Testis (tissue), 5 donors: ENCODE measurements around the gene KCNJ16. TPM values are rescaled to one million over a fixed set of nuclear protein-coding genes. Genes with fewer than 3 reads are reported as not detected.

Experiments
- DNase-seq: peaks from one replicate; pipeline ENCODE4 v3.0.0-alpha.2; 2019
- H3K27ac ChIP-seq, 2 donors: fragments of 200-600 bp; sonication (generic); one replicate each; pipeline ENCODE4 v1.5.1; 2019
- H3K27me3 ChIP-seq: fragments of 200-600 bp; sonication (generic); one replicate; pipeline ENCODE4 v1.5.1; 2019
- H3K36me3 ChIP-seq: fragments of 200-600 bp; sonication (generic); one replicate; pipeline ENCODE4 v1.5.1; 2017; ENCODE audit warnings: low read depth; ENCODE audit errors: missing control alignments
- H3K4me1 ChIP-seq: fragments of 200-600 bp; sonication (generic); one replicate; pipeline ENCODE4 v1.5.1; 2019
- H3K4me3 ChIP-seq, 2 donors: fragments of 200-600 bp; sonication (generic); one replicate each; pipeline ENCODE4 v1.5.1; 2017 to 2019
- H3K9me3 ChIP-seq: fragments of 200-600 bp; sonication (generic); one replicate; pipeline ENCODE4 v1.5.1; 2017
- CTCF ChIP-seq, 3 experiments: fragments of 450-650 bp in 2 of 3; fragments of 200-600 bp in 1 of 3; sonication (generic) in 1 of 3; IDR thresholded peaks; one replicate each; pipeline ENCODE4 v1.5.1; 2016 to 2019; ENCODE audit warnings: antibody characterized with exemption in 3 of 3, mild to moderate bottlenecking in 2 of 3, moderate library complexity in 1 of 3
- POLR2A ChIP-seq: fragments of 450-650 bp; IDR thresholded peaks from one replicate; pipeline ENCODE4 v1.6.1; 2017; ENCODE audit warnings: antibody characterized with exemption, mild to moderate bottlenecking, moderate library complexity
- WGBS, 2 donors: methylation state at CpG; one replicate each; pipeline ENCODE4 v1.1.5; 2018; 5-methylcytosine and 5-hydroxymethylcytosine counted together
- intact Hi-C: fragments of 100-400 bp; cut with DNase I; formaldehyde crosslinking; loops from one replicate; pipeline ENCODE4 v1.15.1; 2023; ENCODE audit warnings: low total_unique reads
- long read RNA-seq, 2 donors: transcript quantifications; one replicate each; lab custom pipeline, GENCODE V29; 2026
- polyA plus RNA-seq: library from polyadenylated mRNA; stranded (reverse); fragments of 350-450 nt; fragmentation: Illumina TruSeq; extraction: RNeasy Lipid Tissue Mini Kit (QIAGEN cat#74804); gene quantifications from one replicate; pipeline ENCODE4 v1.2.3, GENCODE V29; 2014; ENCODE audit warnings: low read depth, low replicate concordance; ENCODE audit not compliant: insufficient read depth
- total RNA-seq, 2 donors: library from RNA; depleted of rRNA; stranded (reverse); fragments of >200 nt; gene quantifications; one replicate each; pipeline ENCODE4 v1.2.3, GENCODE V29; 2016

KCNJ16 gene
- total RNA-seq, result 1 to 10 TPM; 2.0 to 2.2 TPM
- 3.7 TPM for polyA plus RNA-seq
- long read RNA-seq, donor 1, partial matches to known transcripts, result 0 of 1 reads
- long read RNA-seq, donor 1, other reads (novel, unspliced or antisense), result 0 of 1 reads
- long read RNA-seq, donor 2, result 0 reads

GRCh38 chr17:70074956-70075355 is at the start of gene KCNJ16:
Gene KCNJ16, plus strand, starts transcription at chr17:70075225. Its CDS starts 56,863 bp downstream, at chr17:70132088.
- H3K4me3 ChIP-seq, result no peak within 1 kb of the TSS

GRCh38 chr17:70028397-70028796 is 46.6 kb upstream of the KCNJ16 start:
- H3K27ac ChIP-seq, result no peak overlapping the region
- TF ChIP-seq POLR2A, result no peak
- no peak for TF ChIP-seq CTCF (IDR thresholded peaks at IDR 0.05)
- DNase-seq, result no peak
- H3K27me3 ChIP-seq, result no peaks in the 10 kb centered on the region
- no peaks in the 10 kb centered on the region for H3K4me1 ChIP-seq
- no peaks in the 10 kb centered on the region for H3K36me3 ChIP-seq
- no peak overlapping the region for H3K4me3 ChIP-seq
- no peaks in the 10 kb centered on the region for H3K9me3 ChIP-seq
- intact Hi-C loops, result no loop called here

More at GRCh38 chr17:70074956-70075355, at the start of gene KCNJ16:
- TF ChIP-seq CTCF (IDR thresholded peaks at IDR 0.05) (no peak), POLR2A (no peak)
- no peaks in the 10 kb centered on the region for H3K36me3 ChIP-seq
- no peaks in the 10 kb centered on the region for H3K27me3 ChIP-seq
- H3K9me3 ChIP-seq, result no peaks in the 10 kb centered on the region
- peaks cover 21% of the 10 kb centered on the region for H3K4me1 ChIP-seq
- intact Hi-C loops, result no loop called here
- no peak for DNase-seq
- WGBS, 2 donors, result 77 to 83% methylated on average over 4 of the region's 4 CpGs
- H3K27ac ChIP-seq, result no peak within 1 kb of the TSS

GRCh38 chr17:70028978-70029767 is 45.9 kb upstream of the KCNJ16 start:
- Histone ChIP-seq H3K27ac (no peak overlapping the region), H3K36me3 (no peaks in the 10 kb centered on the region), H3K9me3 (no peaks in the 10 kb centered on the region), H3K4me1 (no peaks in the 10 kb centered on the region), H3K4me3 (no peak overlapping the region), H3K27me3 (no peaks in the 10 kb centered on the region)
- no peak for TF ChIP-seq CTCF (IDR thresholded peaks at IDR 0.05)
- no peak for TF ChIP-seq POLR2A
- intact Hi-C loops, result no loop called here
- DNase-seq, result no peak
- 93 to 100% methylated on average over 2 of the region's 2 CpGs for whole genome bisulfite sequencing, 2 donors

GRCh38 chr17:70030371-70030770 is 44.7 kb upstream of the KCNJ16 start:
- no peaks in the 10 kb centered on the region for H3K9me3 ChIP-seq
- intact Hi-C loops, result no loop called here
- no peaks in the 10 kb centered on the region for H3K27me3 ChIP-seq
- no peak for DNase-seq
- no peak overlapping the region for H3K27ac ChIP-seq
- WGBS, 2 donors, result 78 to 100% methylated on average over 1 of the region's 1 CpG
- no peaks in the 10 kb centered on the region for H3K4me1 ChIP-seq
- TF ChIP-seq POLR2A (no peak), CTCF (IDR thresholded peaks at IDR 0.05) (no peak)
- no peaks in the 10 kb centered on the region for H3K36me3 ChIP-seq
- H3K4me3 ChIP-seq, result no peak overlapping the region

DNA sequence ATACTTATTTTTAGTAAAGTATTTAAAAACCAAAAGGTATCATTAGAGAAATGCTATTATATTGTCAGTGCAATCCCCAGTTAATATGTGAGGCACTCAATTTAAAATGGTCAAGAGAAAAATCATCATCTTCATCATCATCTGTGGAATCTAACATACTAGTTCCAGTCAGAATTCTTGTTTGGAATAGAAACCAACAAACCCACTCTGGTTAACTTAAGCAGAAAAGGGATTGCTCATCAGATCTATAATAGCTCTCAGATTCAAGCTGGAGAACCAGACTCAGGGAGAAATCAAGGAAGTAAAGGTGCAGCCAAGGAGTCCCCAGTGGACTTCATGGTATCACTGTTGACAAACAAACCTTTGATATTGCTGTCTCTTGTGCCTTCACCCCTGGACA is 43.7 kb upstream of the KCNJ16 start:
- Histone ChIP-seq H3K4me3 (no peak overlapping the region), H3K36me3 (no peaks in the 10 kb centered on the region), H3K9me3 (no peaks in the 10 kb centered on the region), H3K27me3 (no peaks in the 10 kb centered on the region), H3K4me1 (no peaks in the 10 kb centered on the region), H3K27ac (no peak overlapping the region)
- DNase-seq, result no peak
- intact Hi-C loops, result no loop called here
- no peak for TF ChIP-seq CTCF (IDR thresholded peaks at IDR 0.05)
- no peak for TF ChIP-seq POLR2A
